NAMALWA (cell line): ENCODE measurements around the gene PTCD1.
"Not testable (repeated sequence)": the region's sequence is repeated elsewhere in the genome, so short reads cannot be mapped to it uniquely, and the experiment has no call there.

ENCODE experiments used
- DNase-seq: peaks from one replicate; pipeline ENCODE4 v3.0.0-alpha.2; 2015; ENCODE audit warnings: low spot score

PTCD1 gene

DNA sequence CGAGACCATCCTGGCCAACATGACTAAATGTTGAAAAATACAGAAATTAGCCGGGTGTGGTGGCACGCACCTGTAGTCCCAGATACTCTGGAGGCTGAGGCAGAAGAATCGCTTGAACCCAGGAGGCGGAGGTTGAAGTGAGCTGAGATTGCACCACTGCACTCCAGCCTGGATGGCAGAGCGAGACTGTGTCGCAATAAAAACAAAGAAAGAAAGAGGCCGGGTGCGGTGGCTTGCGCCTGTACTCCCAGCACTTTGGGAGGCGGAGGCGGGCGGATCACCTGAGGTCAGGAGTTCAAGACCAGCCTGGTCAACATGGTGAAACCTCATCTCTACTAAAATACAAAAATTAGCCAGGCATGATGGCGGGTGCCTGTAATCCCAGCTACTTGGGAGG is 51.4 kb downstream of the PTCD1 start:
- not testable (repeated sequence) for DNase-seq

DNA sequence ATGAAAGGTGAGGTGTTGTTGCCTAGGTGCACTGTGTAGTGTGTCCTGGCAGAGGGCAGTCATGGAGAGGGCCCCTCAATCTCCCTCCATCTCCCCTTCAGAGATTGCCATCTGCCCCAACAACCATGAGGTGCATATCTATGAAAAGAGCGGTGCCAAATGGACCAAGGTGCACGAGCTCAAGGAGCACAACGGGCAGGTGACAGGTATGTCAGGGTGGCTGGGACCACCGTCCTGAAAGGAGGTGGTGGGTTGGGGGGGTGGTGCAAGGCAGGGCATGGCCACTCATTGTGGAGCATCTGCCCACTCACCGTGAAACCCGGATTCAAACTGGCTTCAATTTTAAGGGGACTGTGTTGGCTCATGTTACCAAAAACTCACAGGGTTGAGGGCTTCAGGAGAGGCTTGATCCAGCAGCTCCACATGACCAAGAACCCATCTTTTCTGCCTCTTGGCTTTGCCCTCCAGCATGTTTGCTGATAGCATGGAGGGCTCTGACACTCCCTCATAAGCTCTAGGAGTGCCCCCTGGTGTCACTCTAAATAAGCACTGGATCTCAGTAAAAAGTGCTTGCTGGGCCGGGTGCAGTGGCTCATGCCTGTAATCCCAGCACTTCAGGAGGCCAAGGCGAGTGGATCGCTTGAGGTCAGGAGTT is 51.9 kb downstream of the PTCD1 start:
- peak; percentile 83 for DNase-seq

DNA sequence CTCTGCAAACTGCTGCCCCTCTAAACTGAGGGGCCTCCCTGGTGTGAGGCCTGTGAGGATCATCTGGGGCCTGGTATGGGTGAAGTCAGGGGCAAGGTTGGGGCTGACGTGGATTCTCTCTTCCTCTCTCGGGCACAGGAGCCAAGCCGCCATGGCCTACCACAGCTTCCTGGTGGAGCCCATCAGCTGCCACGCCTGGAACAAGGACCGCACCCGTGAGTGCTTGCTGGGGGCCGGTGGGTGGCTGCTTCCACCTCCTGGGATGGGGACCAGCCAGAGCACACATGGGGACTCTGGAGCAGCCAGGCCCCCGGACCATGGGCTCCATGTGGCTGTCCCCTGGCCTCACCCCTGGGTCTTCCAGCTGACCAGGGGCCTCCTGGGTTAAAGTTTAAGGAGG is 53.0 kb downstream of the PTCD1 start:
- no peak for DNase-seq

DNA sequence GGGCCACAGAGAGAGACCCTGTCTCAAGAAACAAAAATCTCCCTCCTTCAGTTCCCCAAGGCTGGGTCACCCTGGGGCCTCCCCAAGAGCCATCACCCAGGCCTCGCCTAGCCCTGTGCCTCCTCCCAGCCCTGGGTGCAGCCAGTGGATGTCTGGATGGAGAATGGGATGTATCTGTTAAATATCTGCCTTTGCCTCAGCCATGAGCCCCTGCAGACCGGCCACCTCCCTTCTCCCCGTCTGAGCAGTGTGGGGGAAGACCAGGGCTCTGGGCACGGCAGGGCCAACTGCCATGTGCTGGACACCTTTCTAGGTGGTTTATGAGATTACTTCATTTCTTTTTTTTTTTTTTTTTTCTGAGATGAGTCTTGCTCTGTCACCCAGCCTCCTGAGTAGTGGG is 54.1 kb downstream of the PTCD1 start:
- no peak for DNase-seq

DNA sequence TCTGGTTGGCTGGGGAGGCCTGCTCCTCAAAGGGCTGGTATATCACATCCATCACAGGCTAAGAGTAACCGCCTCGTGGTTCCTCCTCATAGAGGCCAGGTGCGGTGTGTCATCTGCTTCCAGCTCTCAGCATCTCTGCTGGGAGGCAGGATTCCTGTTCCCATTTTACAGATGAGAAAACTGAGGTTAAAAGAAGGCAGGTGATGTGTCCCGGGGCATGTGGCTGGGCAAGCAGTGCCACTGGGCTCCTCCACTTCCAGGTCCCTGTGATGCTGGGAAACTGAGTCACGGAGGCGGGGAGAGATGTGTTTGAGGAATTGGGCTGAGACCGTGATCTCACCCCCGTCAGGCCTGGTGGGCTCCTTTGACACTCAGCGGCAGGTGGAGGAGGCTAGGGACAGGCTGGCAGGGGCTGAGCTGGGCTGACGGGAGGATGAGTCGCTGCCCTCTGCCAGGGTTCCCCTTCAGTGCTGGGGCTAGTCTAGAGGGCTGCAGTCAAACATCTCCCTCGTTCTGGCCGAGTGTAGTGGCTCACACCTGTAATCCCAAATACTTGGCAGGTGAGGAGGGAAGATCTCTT is 54.7 kb downstream of the PTCD1 start:
- DNase-seq: no peak

DNA sequence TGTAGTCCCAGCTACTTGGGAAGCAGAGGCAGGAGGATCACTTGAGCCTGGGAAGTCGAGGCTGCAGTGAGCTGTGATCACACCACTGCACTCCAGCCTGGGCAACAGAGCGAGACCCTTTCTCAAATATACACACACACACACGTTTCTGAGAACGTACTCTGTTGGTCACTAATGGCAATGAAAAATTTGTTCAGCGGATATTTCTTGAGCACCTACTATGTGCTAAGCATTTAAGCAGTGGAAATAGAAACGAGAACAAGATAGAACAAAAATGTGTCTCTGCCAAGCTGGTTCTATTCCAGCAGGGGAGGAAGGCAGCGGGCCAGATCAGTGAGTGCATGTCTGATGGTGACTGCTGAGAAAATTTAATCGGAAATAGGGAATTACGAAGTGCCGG is 55.4 kb downstream of the PTCD1 start:
- DNase-seq: no peak

DNA sequence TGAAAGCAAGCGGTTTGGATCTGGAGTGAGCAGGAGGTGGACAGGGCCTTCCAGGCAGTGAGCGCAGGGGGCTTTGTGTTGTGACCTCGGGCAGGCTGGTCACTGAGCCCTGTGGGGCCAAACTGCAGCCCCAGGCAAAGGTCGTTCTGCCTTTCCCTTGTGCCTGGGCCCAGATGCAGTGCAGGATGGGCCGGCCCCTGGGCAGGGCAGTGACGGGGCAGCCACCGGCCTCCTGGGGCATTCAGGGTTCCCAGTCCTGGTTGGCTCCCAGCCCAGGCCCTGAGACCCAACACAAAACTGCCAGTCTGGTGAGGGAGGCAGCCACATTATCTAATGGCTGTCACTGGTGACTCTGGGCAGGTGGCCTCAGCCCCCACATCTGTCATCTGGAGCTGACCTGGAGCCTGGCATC is 56.9 kb downstream of the PTCD1 start:
- no peak for DNase-seq

DNA sequence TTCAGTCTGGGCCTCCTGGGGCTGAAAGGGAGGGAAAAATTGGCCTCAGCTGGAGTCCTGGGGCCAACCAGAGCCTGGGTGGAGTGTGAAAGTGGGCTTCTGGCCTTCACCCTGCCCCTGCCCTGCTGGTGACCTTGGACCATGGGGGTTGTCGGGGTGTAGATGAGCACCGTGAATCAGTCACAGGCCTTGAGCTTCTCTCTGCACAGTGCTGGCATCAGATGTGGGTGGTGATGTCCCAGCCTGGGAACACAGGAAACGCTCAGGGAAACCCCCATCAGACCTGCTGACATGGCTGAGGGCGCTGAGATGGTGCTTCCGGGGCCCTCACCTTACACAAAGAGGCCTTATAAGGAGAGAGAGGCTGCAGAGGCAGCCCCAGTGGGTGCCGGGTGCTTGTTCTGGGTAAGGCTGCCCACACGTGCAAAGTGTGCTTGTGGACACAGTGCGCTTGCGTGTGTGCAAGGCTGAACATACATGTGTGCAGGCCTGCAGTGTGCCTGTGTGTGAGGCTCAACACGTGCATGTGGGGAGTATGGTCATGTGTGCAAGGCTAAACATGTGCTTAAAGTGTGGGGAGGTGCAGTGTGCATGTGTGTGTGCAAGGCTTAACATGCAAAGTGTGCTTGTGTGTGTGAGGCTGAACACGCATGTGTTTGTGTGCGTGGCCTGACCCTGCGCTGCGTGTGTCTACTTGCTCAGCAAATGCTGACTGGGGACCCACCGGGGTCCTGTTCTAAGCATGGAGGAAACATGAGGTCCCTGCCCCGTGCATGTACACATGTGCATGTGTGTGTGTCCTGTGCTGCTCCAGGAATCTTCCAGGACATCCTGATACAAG is 57.6 kb downstream of the PTCD1 start:
- DNase-seq: peak; percentile 90

DNA sequence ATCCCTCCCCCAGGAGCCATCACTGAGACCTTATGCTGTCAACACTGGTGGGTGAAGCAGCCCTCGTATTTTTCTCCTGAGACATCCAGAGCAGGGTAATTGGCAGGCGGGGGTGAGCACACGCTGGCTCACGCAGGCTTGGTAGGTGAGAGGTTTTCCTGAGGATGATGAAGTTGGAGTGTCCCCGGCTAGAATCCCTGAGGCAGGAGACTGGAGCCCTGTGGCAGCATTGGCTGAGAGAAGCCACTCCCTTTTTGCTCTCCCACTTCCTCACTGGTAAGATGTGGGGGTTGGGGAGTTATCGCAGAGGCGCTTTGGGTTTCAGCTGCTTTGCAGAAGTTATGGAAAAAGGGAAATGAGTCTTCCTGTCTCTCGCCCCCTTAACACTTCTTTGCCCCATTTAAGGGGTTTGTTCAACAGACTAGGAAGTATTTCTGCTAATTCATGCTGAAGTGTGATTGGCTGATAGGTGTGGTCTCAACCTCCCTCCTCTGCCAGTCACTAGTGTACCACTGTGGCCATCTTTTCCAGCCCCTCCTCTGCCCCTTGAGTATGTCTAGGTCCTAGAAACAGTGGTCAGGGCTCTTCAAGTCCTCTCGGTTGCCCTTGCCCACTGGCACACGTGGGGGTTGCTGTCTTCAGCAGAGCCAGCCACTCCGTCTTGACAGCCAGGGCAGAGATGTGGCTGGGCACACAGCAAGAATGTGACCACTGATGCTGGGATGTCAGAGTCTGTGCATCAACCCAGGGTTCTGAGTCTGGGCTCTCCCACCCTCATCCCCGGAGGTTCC is 58.4 kb downstream of the PTCD1 start:
- peak; percentile 82 for DNase-seq

DNA sequence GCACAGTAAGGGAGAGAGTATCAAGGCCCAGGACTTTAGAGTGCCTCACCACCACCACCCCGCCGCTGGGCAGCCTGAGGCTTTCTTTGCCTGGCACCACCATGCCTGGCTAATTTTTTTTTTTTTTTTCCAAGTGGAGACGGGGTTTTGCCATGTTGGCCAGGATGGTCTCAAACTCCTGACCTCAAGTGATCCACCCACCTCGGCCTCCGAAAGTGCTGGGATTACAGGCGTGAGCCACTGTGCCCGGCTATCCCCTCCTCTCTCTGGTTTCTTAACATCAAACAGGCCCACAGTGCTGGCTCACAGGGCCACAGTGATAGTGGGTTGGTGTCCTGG is 58.9 kb downstream of the PTCD1 start:
- not testable (repeated sequence) for DNase-seq

DNA sequence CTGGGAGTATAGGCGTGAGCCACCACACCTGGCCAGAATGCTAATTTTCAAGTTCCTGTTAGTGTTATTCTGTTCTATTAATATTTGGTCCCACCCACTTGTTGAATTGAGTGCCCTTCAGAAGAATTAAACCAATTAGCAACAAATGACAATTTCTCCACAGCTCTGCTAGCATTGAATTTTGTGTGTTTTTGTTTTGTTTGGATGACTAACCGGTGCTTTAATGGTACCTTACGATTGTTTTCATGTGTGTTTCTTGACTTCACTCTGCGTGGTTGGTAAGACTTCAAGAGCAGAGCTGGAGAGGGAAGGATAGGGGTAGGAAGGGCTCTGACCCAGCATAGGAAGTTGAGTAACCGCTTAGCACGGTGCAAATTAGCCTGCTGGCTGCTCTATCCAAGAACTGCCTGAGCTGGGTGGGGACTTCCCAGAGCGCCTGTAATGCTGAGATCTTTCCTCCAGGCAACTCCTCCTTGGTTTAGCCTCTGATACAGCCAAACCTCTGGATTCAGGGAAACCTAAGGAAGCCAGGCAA is 59.5 kb downstream of the PTCD1 start:
- peak; percentile 74 for DNase-seq

DNA sequence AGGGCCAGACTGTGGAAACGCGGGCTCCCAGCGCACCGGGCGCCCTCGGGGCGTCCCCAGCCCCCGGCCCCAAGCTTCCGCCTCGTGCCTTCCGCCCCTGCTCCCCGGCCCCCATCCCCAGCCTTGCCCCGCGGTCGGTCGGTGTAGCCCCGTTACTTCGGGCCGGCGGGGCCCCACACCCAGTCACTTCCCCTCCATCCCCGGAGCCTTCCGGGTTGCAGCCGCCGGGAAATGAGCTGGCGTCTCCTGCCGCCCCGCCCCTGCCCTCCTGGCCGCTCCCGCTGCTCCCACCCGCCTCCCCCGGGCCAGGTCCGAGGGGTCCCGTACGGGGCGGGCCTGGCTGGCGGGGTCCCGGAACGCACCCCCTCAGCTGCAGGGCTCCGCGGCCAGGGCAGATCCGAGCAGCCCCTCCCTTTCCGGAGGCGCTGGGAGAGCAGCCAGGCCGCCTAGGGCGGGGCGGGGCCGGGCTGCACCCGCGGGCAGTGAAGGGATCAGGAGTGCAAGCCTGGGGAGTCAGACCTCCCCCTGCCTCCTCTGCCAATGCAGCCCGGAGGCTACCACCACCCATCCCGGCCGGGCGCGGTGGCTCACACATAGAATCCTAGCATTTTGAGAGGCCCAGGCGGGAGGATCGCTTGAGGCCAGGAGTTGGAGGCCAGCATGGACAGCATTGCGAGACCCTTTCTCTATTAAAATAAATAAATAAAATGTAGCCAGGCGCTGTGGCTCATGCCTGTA is 63.4 kb downstream of the PTCD1 start:
- peak; percentile 85 for DNase-seq

DNA sequence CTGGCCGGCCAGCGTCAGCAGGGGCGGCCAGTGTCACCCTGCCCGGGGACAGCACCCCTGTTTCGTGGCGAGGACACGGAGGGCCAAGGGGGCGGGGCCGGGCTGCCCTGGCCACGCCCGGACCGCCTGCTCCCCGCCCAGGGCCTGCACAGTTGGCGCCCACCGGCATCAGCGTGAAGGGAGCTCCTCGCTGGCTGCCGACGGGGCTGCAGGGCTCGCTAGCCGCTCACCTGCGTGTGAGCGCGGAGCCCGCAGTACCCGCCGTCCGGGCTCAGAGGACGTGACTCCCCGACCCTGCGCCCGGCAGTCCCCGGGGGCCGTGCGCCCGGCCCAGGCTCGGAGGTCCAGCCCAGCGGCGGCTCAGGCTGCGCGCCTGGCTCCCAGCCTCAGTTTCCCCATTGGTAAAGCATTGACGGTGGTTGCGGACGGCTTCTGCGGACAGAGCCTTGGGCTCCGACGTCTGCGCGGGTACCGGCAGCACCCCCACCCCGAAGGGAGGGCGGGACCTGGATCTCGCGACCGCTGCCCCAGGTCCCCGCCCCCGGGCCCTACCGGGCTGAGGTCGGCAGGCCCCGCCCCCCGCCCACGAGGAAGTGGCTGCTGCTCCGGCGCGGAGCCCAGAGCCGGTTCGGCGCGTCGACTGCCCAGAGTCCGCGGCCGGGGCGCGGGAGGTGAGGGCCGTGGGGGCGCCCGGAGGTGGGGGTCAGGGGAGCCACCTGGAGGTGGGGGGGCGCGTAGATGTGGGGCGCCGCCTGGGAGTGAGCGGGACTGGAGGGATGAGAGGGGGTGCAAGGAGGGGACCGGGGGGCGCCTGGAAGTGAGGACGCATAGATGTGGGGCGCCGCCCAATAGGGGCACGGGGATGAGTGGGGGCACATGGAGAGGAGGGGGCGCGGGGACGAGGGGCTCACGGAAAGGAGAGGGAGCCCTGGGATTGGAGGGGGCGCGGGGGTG is 64.2 kb downstream of the PTCD1 start, which contains the start of gene ARPC1B:
Gene ARPC1B, plus strand, starts transcription at position 620 of the 954 bp plus-strand sequence. CDS start 10,985 bp downstream, outside the sequence.
- peak; percentile 90 for DNase-seq

DNA sequence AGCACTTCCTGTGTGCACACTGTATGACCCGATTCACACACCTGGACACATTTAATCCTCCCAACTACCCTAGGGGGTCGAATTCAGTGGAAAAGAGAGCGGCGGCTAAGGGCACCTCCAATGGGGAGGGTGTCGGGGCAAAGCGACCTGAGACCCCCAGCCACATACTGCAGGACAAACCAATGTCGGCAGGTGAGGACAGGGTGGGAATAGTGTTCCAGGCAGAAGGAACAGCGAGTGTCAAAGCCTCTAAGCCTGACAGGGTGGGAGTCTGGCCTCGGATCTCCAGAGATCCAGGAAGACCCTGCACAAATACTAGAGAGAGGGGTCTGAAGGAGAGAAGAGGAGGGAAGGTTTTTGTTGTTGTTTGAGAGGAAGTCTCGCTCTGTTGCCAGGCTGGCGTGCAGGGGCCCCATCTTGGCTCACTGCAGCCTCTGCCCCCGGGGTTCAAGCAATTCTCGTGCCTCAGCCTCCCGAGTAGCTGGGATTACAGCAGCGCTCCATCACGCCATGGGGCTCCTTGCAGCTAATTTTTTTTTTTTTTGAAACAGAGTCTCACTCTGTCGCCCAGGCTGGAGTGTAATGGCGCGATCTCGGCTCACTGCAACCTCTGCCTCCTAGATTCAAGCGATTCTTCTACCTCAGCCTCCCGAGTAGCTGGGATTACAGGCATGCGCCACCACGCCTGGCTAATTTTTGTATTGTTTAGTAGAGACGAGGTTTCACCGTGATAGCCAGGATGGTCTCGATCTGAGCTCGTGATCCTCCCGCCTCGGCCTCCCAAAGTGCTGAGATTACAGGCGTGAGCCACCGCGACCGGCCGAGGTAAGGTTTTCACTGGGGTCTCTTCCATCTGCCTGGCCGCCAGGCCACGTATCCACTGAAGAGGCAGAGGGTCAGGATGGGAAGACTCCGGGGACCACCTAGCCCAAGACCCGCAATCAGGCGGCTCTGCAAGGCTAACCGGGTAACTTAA is 65.2 kb downstream of the PTCD1 start:
- DNase-seq: no peak

DNA sequence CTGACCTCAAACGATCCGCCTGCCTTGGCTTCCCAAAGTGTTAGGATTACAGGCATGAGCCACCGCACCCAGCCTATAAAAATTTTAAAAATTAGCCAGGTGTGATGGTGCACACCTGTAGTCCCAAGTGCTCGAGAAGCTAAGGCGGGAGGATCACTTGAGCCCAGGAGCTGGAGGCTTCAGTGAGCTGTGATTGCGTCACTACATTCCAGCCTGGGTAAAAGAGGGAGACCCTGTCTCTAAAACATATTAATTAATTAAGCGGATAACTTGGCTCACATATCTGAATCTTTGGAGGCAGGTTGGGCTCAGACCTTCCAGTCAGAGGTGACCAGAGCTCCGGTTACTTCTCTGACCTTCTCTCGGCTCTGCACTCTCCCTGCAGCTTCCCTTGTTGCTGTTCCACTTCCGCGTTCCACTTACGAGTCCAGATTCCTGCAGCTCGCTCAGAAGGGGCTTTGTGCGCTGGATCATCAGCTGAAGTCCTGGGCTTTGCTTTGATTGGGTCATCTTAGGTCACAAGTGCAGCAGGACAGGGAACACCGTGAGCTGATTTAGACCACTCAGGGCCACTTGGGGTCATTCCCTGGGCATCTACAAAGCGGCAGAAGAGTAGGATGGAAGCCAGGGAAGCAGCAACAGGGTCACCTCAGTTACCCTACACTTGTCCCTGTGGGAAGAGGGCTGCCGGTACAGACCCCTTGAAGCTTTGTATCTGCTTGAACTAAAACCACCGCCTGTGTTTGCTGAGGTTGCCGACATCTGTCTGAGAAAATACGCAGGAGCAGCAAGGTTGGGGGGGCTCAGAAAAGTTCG is 66.1 kb downstream of the PTCD1 start:
- no peak for DNase-seq

DNA sequence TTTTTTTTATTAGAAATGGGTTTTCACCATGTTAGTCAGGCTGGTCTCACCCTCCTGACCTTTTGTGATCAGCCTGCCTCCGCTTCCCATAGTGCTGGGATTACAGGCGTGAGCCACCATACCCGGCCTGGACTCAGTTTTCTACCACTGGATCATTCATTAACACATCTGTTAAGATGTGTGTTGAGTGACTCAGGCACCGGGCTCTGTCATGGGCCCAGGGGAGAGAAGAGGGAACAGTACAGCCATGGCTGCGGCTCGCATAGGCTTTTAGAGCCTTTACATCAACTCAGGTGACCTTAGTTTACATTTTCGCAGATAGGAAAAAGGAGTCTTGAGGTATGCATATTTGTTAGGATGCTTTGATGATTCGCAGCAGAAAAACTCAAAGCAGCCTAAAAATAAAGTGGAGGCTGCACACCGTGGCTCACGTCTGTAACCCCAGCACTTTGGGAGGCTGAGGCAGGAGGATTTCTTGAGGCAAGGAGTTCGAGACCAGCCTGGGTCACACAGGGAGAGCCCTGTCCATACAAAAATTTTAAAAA is 67.2 kb downstream of the PTCD1 start:
- DNase-seq: no peak

DNA sequence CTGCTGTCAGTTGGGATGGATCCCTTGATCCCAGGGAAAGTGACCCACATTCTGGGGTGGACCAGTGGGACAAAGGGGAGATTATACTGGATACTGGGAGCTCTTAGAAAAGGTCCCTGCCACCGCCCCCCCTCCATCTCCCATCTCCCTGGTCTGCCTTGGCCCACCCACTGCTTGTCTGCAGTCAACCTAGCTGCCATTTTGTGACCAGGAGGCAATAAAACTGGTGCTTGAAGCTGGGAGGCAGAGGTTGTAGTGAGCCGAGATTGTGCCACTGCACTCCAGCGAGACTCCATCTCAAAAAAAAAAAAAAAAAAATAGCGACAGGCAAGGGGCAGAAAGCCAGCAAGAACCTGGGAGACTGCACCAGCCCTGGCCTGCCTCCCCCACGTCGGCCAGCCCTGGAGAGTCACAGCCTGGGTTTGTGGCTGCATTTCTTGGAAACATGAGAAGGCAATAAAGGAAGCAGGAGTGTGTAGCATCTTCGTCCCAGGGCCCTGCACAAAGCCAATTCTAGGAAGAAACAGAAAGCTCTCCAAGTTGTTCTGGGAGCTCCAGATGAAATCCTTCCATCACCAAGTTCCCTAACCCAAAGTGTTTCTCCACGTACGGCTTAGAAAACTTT is 68.7 kb downstream of the PTCD1 start:
- no peak for DNase-seq
